ENCODE results near the gene ZNF77.
"Not testable (repeated sequence)": the region's sequence is repeated elsewhere in the genome, so short reads cannot be mapped to it uniquely, and the experiment has no call there.

- TF ChIP-seq ZBTB7A (tag by site-specific recombination; IDR thresholded peaks at IDR 0.05; ENCODE audit: low read depth); SP2 (tag by site-specific recombination; IDR thresholded peaks at IDR 0.05); ZNF629 (tag by site-specific recombination; IDR thresholded peaks at IDR 0.05); CTCF (tag by site-specific recombination; IDR thresholded peaks at IDR 0.05); ZNF555 (tag by site-specific recombination; conservative IDR thresholded peaks at IDR 0.05); ZFP3 (tag by site-specific recombination; IDR thresholded peaks at IDR 0.05; ENCODE audit: low read depth); ZNF639 (tag by site-specific recombination; IDR thresholded peaks at IDR 0.05); ZNF350 (tag by site-specific recombination; IDR thresholded peaks at IDR 0.05); KLF8 (tag by site-specific recombination; IDR thresholded peaks at IDR 0.05); KLF10 (tag by site-specific recombination; IDR thresholded peaks at IDR 0.05); ZFP69B (tag by site-specific recombination; IDR thresholded peaks at IDR 0.05); YY1 (tag by site-specific recombination; IDR thresholded peaks at IDR 0.05); ZBTB11 (tag by site-specific recombination; conservative IDR thresholded peaks at IDR 0.05; ENCODE audit: low read depth): not testable (repeated sequence)
Measured at GRCh38 chr19:2903326-2903725, 41.4 kb downstream of the ZNF77 start.

Data from HEK293 (cell line).